HCT116 (cell line): Measurements from ENCODE around the gene RNU5D-1. TPM values are rescaled to one million over a fixed set of nuclear protein-coding genes. Genes with fewer than 3 reads are reported as not detected.

ENCODE experiments used
- ATAC-seq: fragments of 200-7000 bp; cut with Tn5 transposase; 2 replicates; pipeline ENCODE4 v1.9.1; 2020; ENCODE audit warnings: mild to moderate bottlenecking, moderate library complexity
- BruUV-seq: library from RNA; stranded (reverse); fragments of 400-500 nt; replicated peaks from 2 replicates; lab custom pipeline; 2021; lab: Mats Ljungman, UMichigan
- CTCF ChIA-PET: fragments of 300-600 bp; sonication (Branson Sonifier 250); formaldehyde crosslinking; loops from one replicate; lab custom pipeline; 2021; ENCODE audit warnings: antibody characterized with exemption; lab: Charles Lee
- POLR2A ChIA-PET: fragments of 300-600, 350-600 bp; sonication (Branson Sonifier 250); formaldehyde crosslinking; loops from one replicate; lab custom pipeline; 2021; ENCODE audit warnings: antibody characterized with exemption; lab: Charles Lee
- RAD21 ChIA-PET, 2 experiments: fragments of 300-600 bp; sonication (Branson Sonifier 250); formaldehyde crosslinking; loops; one replicate each; lab custom pipeline; 2023; ENCODE audit warnings: low total read pairs in 2 of 2; ENCODE audit not compliant: uncharacterized antibody in 2 of 2, unreplicated experiment in 2 of 2, low non-redundant PET in 1 of 2; lab: Charles Lee
- DNase-seq: peaks from one replicate; pipeline ENCODE4 v3.0.0-alpha.2; 2010; ENCODE audit warnings: low read depth, low spot score
- H2AFZ ChIP-seq: fragments of 200-600 bp; shearing (Covaris generic), sonication (generic); 2 replicates; pipeline ENCODE4 v1.6.1; 2017; ENCODE audit warnings: low read depth, mixed run types, mixed read lengths, antibody characterized with exemption, low read length; ENCODE audit not compliant: poor library complexity, severe bottlenecking
- H3K27ac ChIP-seq: 2 replicates; pipeline ENCODE4 v1.5.1; 2012; ENCODE audit warnings: low read depth, low read length
- H3K27me3 ChIP-seq: fragments of 200-600 bp; sonication (generic); 2 replicates; pipeline ENCODE4 v1.6.1; 2016; ENCODE audit warnings: mixed run types, low read length, mixed read lengths; ENCODE audit not compliant: insufficient read depth
- H3K36me3 ChIP-seq, 2 experiments: fragments of 200-500 bp in 1 of 2; fragments of 200-600 bp in 1 of 2; sonication (Bioruptor generic) in 1 of 2; sonication (generic) in 1 of 2; 2 replicates each; pipeline versions ENCODE4 v1.5.1 to v1.6.1; 2014 to 2016; ENCODE audit warnings: low read length in 2 of 2, inconsistent platforms in 1 of 2, mixed read lengths in 1 of 2, mixed run types in 1 of 2; ENCODE audit not compliant: insufficient read depth in 2 of 2, control insufficient read depth in 1 of 2
- H3K4me1 ChIP-seq, 2 experiments: fragments of 200-600 bp in 1 of 2; sonication (generic) in 1 of 2; 2 replicates each; pipeline versions ENCODE4 v1.5.1 to v1.6.1; 2012 to 2017; ENCODE audit warnings: low read length in 2 of 2, inconsistent platforms in 1 of 2, mild to moderate bottlenecking in 1 of 2, mixed read lengths in 1 of 2, mixed run types in 1 of 2, moderate library complexity in 1 of 2; ENCODE audit not compliant: insufficient read depth in 2 of 2, control insufficient read depth in 1 of 2
- H3K4me2 ChIP-seq: fragments of 200-600 bp; sonication (generic); 2 replicates; pipeline ENCODE4 v1.6.1; 2017; ENCODE audit warnings: mixed run types, low read length, mixed read lengths
- H3K4me3 ChIP-seq, 2 experiments: fragments of 200-600 bp in 1 of 2; sonication (generic) in 1 of 2; replicated peaks in 1 of 2; 2 replicates each; pipeline ENCODE4 v1.5.1; 2011 to 2016; ENCODE audit warnings: low read length in 2 of 2, control low read depth in 1 of 2, low read depth in 1 of 2, mild to moderate bottlenecking in 1 of 2, mixed read lengths in 1 of 2, mixed run types in 1 of 2
- H3K79me2 ChIP-seq: fragments of 200-600 bp; sonication (generic); 2 replicates; pipeline ENCODE4 v1.6.1; 2017; ENCODE audit warnings: mild to moderate bottlenecking, mixed run types, low read length, moderate library complexity, mixed read lengths; ENCODE audit not compliant: insufficient read depth
- H3K9ac ChIP-seq: fragments of 200-600 bp; sonication (generic); 2 replicates; pipeline ENCODE4 v1.6.1; 2016; ENCODE audit warnings: low read length, mixed read lengths
- H3K9me2 ChIP-seq: fragments of 200-600 bp; sonication (generic), shearing (Covaris generic); 2 replicates; pipeline ENCODE4 v1.6.1; 2017; ENCODE audit warnings: mixed run types, mild to moderate bottlenecking, moderate library complexity; ENCODE audit not compliant: insufficient read depth
- H3K9me3 ChIP-seq, 2 experiments: fragments of 200-500 bp in 1 of 2; fragments of 200-600 bp in 1 of 2; sonication (Bioruptor generic) in 1 of 2; sonication (generic) in 1 of 2; 2 replicates each; pipeline ENCODE4 v1.6.1; 2014 to 2017; ENCODE audit warnings: low read length in 2 of 2, mixed read lengths in 2 of 2, inconsistent platforms in 1 of 2, low read depth in 1 of 2, mild to moderate bottlenecking in 1 of 2, mixed run types in 1 of 2, moderate library complexity in 1 of 2; ENCODE audit not compliant: control insufficient read depth in 1 of 2, insufficient read depth in 1 of 2
- H4K20me1 ChIP-seq: fragments of 200-600 bp; sonication (generic), shearing (Covaris generic); 2 replicates; pipeline ENCODE4 v1.6.1; 2017; ENCODE audit warnings: mixed run types, mild to moderate bottlenecking, moderate library complexity; ENCODE audit not compliant: insufficient read depth
- CBX3 ChIP-seq: IDR thresholded peaks from 2 replicates; pipeline ENCODE4 v1.6.1; 2012; ENCODE audit warnings: low read depth
- CTCF ChIP-seq, 3 experiments: fragments of 200-600 bp in 1 of 3; sonication (generic) in 1 of 3; IDR thresholded peaks in 2 of 3; conservative IDR thresholded peaks in 1 of 3; 2 replicates each; pipeline ENCODE4 v1.5.1; 2012 to 2017; ENCODE audit warnings: low read depth in 2 of 3, low read length in 2 of 3, antibody characterized with exemption in 1 of 3, borderline replicate concordance in 1 of 3, control low read depth in 1 of 3, mild to moderate bottlenecking in 1 of 3, mixed read lengths in 1 of 3, mixed run types in 1 of 3, moderate library complexity in 1 of 3; ENCODE audit not compliant: insufficient read depth in 1 of 3
- ELF1 ChIP-seq: IDR thresholded peaks from 2 replicates; pipeline ENCODE4 v1.6.1; 2012; ENCODE audit warnings: low read depth, borderline replicate concordance
- EZH2phosphoT487 ChIP-seq: fragments of 200-600 bp; IDR thresholded peaks from 2 replicates; pipeline ENCODE4 v1.6.1; 2018; ENCODE audit warnings: antibody characterized with exemption, borderline replicate concordance
- FOSL1 ChIP-seq: IDR thresholded peaks from 2 replicates; pipeline ENCODE4 v1.6.1; 2012; ENCODE audit warnings: low read depth
- JUND ChIP-seq: IDR thresholded peaks from 2 replicates; pipeline ENCODE4 v1.6.1; 2012
- POLR2A ChIP-seq: IDR thresholded peaks from 2 replicates; pipeline ENCODE4 v1.7.0; 2011; ENCODE audit warnings: borderline replicate concordance; ENCODE audit not compliant: insufficient read depth, insufficient read length; ENCODE audit errors: extremely low read depth
- RAD21 ChIP-seq: IDR thresholded peaks from 2 replicates; pipeline ENCODE4 v1.6.1; 2012; ENCODE audit warnings: low read depth, mild to moderate bottlenecking
- SIN3A ChIP-seq: IDR thresholded peaks from 2 replicates; pipeline ENCODE4 v1.6.1; 2012; ENCODE audit warnings: low read depth
- SP1 ChIP-seq: IDR thresholded peaks from 2 replicates; pipeline ENCODE4 v1.6.1; 2012; ENCODE audit warnings: low read depth
- SRF ChIP-seq: IDR thresholded peaks from 2 replicates; pipeline ENCODE4 v1.6.1; 2012; ENCODE audit warnings: low read depth
- ZFX ChIP-seq: fragments of 450-650 bp; IDR thresholded peaks from 2 replicates; pipeline ENCODE4 v1.6.1; 2017
- ZNF274 ChIP-seq: fragments of 200-500 bp; sonication (Bioruptor generic); IDR thresholded peaks from 2 replicates; pipeline ENCODE4 v1.6.1; 2014; ENCODE audit warnings: mild to moderate bottlenecking, low read depth, low read length, inconsistent platforms
- intact Hi-C: fragments of 100-400 bp; cut with micrococcal nuclease; formaldehyde crosslinking; loops from 2 replicates; pipeline ENCODE4 v1.10.0; 2022
- total RNA-seq: library from RNA; stranded (reverse); gene quantifications from one replicate; pipeline ENCODE4 v1.2.1, GENCODE V29; 2021; ENCODE audit not compliant: unreplicated experiment

RNU5D-1 gene
- total RNA-seq, 1 experiment from 2014 or later = not detected

- no peak for TF ChIP-seq CTCF (IDR thresholded peaks at IDR 0.05 in 2 of 3, conservative IDR thresholded peaks at IDR 0.05 in 1 of 3; ENCODE audit: borderline replicate concordance in 1 of 3, insufficient read depth in 1 of 3, low read depth in 2 of 3, low read length in 2 of 3)
- no peak for TF ChIP-seq ZFX
- TF ChIP-seq, all 23 proteins: peak for 0
Measured at GRCh38 chr1:44718091-44718490, 12.9 kb downstream of the RNU5D-1 start (continued).

- TF ChIP-seq EZH2phosphoT487 = no peak
- TF ChIP-seq CBX3 = no peak
- TF ChIP-seq SP1 = no peak
- no peak for TF ChIP-seq ELF1
- no peak for TF ChIP-seq ZNF274
- no peak for TF ChIP-seq SRF
- TF ChIP-seq CTCF (IDR thresholded peaks at IDR 0.05 in 2 of 3, conservative IDR thresholded peaks at IDR 0.05 in 1 of 3; ENCODE audit: borderline replicate concordance in 1 of 3, insufficient read depth in 1 of 3, low read depth in 2 of 3, low read length in 2 of 3) = no peak
- TF ChIP-seq JUND = no peak
- no peak for TF ChIP-seq FOSL1
- TF ChIP-seq POLR2A = no peak
- TF ChIP-seq RAD21 = no peak
- no peak for TF ChIP-seq SIN3A
- no peak overlapping the region for H3K4me2 ChIP-seq
- no peak overlapping the region for H3K27ac ChIP-seq
- H3K4me1 ChIP-seq = peaks cover 20 to 45% of the 10 kb centered on the region in 2 experiments
- no peaks in the 10 kb centered on the region for H3K36me3 ChIP-seq
- H3K27me3 ChIP-seq = no peaks in the 10 kb centered on the region
- no peaks in the 10 kb centered on the region for H3K9me3 ChIP-seq
- no peak for ATAC-seq
- H3K79me2 ChIP-seq = no peaks in the 10 kb centered on the region
- intact Hi-C loops = no loop called here
- CTCF ChIA-PET = interaction anchor here (0.9 kb wide), 1 partner anchor 9 kb away, joined by 3 read pairs; no protein-coding TSS in a partner anchor
- H4K20me1 ChIP-seq = no peaks in the 10 kb centered on the region
- BruUV-seq = no TSS peak
- DNase-seq = no peak
- no peak overlapping the region for H3K4me3 ChIP-seq
- no peaks in the 10 kb centered on the region for H3K9me2 ChIP-seq
- POLR2A ChIA-PET = interaction anchor here (1.1 to 2.8 kb wide), 3 partner anchors 10 to 102 kb away, joined by 3 to 21 read pairs (median 3); partner anchors contain the start of gene RNU5D-1
- RAD21 ChIA-PET = no interaction called here
- H3K9ac ChIP-seq = no peak overlapping the region
- no peak overlapping the region for H2AFZ ChIP-seq
Measured at GRCh38 chr1:44717653-44718052, 13.3 kb downstream of the RNU5D-1 start.
